NCI-H748 treated with DMSO at 0.1 percent for 48 hours (cell line): ENCODE measurements around the gene COX5A.
A peak's percentile ranks its signal among the peaks of the same experiment; 100 is the strongest.
"Not testable (repeated sequence)": the region's sequence is repeated elsewhere in the genome, so short reads cannot be mapped to it uniquely, and the experiment has no call there.

ENCODE experiments used
- DNase-seq: peaks from one replicate; lab custom pipeline; 2025; lab: John Stamatoyannopoulos, UW

Gene COX5A

DNA sequence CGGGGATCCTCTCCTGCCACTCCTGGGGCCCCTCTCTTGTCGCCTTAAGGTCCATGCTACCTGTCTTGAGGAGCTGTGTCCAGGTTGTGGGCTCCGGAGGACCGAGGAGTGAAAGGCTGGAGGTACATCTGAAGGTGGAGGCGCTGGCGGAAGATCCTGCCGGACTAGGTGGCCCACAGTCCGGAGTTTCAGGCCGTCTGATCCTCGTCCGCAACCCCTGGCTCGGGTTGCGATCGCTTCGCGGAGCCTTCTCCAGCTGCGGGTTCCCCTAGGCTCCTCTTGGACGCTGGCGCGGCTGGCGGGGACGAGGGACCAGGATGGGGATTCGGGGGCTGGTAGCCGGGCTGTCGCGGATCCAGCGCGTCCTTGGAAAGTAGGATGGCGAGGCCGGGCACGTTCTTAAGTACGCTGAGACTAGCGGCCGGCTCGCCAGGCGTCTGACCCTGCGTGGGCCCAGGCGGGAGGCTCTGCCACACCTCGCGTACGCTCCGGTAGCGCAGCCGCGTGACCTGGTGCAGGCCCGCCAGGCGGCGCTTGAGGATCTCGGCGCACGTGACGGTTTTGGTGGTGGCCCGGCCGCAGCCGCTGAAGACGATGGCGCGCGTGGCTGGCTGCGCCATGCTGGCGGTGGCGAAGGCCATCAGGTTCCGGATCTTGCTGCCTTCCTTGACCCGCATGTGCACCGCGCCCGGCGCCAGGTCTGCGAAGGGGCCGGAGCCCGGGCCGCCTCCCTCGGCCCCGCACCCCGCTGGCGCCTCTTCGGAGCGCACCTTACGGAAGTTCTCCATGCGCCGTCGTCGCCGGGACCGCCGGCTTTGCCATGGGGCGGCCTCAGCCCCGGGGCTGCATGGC lies 18.1 kb upstream of the COX5A start:
- no peak for DNase-seq

DNA sequence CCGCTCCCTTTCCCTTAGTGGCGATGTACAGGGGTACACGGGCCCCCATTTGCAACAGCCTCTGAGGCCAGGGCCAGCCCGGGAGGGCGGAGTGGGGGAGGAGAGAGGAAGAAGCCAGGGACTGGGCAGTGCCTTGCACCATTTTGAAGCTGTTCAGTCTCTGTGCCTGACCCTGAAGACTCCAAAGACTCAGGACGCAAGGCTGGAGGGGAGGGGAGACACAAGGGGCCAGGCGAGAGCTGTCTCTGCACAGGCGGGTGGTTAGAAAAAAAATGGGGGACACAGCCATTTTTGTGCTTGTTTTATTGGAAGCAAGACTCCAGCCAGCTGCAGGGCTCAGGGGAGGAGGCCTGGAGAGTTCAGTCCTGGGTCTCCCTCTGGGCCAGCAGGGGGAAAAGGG lies 17.1 kb upstream of the COX5A start:
- DNase-seq, result no peak

DNA sequence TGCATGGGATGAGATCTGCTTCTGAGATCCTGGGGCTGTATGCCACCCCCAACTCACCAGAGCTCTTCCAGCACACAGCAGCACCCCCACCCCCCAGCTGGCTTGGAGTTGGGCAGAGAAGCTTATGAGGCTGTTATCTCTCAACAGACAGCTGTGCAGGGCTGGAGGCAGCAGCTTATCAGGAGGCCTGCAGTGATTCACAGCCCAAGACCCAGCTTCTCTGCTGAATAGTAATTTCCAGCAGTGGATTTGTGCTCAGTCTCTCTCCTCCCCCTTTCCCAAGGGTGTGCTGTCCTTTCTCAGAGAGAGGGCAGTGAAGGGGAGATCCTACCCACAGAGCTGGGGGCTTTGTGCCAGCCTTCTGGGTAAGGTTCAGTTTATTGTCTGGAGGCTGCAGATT lies 16.6 kb upstream of the COX5A start:
- no peak for DNase-seq

DNA sequence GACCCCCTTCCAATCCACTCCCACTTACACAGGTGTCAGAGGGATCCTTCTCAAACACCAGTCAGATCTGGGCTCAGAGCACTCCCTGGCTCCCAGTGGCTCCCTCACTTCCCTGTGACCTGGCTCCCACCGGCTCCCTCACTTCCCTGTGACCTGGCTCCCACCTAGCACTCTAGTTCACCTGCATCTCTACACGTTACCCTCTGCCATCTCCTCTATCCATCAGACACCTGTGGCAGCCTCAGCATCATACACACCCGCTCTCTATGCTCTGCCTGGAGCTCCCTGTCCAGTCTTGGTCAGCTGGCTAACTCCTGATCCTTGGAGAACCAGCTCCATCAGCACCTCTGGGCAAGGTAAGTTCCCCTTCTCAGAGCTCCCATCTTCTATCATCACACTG lies 13.1 kb upstream of the COX5A start:
- DNase-seq, result no peak

DNA sequence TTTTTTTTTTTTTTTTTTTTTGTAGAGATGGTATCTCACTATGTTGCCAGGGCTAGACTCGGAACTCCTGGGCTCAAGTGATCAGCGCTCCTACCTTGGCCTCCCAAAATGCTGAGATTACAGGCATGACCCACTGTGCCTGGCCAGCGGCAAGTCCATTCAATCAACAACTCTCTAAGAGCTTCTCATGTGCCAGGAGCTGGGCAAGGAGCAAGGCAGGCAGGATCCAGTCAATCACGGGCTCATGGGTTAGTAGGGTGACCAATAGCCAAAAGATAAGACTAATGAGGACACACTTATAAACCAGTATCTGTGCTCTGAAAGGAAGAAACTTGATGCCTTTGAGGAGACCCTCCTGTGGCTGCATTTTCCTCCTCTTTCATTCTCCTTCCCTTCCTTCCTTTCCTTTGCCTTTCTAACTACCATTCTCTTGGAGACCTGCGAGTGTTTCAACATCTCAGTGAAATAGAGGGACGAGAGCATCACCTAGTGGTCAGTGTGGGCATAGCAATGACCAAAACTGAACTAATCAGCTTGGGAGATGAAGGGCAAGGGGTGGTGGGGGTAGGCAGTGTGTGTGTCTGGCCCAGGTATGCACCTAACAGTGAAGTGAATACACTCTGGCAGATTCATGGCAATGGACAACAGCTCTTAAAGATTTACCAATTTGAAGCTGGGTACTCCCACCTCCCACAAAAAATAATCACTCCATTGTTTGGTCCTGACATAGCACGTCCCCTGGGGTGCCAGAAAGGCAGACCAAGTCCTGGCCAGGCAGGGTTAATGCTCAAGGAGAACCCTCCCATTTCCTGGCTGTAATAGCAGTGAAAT lies 12.4 kb upstream of the COX5A start:
- DNase-seq, result peak; percentile 31

DNA sequence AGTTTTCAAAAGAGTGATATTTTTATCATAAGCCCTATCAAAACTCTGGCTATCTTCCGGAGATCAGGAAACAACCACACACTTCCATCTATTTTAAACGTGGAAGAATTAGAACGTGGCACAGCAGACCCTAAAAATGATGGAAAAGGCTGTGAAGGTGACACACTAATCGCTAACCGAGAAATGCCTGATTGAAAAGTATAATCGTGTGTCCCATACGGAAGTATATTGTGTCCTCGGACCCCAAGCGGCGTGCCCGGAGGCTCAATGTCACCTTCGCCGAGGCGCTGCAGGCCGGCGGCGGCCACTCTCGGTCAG lies 642 bp downstream of the COX5A start:
- DNase-seq, result no peak

DNA sequence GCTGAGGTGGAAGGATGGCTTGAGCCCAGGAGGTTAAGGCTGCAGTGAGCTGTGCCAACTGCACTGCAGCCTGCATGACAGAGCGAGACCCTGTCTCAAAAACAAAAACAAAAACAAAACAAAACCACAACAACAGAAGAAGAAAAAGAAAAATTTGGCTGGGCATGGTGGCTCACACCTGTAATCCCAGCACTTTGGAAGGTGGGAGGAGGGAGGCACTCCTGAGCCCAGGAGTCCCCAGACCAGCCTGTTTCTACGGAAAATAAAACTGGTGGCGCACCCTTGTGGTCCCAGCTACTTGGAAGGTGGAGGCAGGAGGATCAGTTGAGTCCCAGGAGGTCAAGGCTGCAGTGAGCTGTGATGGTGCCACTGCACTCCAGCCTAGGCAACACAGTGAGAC lies 2.7 kb downstream of the COX5A start:
- not testable (repeated sequence) for DNase-seq

DNA sequence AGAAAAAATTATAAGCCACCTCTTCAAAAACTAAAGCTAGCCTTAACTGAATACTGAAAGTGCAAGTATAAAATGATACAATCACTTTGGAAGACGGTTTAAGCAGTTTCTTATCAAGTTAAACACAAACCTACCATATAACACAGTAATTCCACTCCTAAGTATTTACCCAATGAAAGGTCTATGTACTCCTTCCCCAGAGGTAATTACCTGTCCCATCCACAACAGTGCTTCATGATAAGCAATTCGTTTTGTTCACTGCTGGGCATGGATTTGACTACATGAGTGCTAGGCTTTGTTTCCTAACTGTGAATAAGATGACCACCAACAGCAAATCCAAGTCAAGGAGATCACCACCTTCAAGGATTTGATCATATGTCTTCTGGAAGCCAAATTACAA lies 4.3 kb downstream of the COX5A start:
- no peak for DNase-seq

DNA sequence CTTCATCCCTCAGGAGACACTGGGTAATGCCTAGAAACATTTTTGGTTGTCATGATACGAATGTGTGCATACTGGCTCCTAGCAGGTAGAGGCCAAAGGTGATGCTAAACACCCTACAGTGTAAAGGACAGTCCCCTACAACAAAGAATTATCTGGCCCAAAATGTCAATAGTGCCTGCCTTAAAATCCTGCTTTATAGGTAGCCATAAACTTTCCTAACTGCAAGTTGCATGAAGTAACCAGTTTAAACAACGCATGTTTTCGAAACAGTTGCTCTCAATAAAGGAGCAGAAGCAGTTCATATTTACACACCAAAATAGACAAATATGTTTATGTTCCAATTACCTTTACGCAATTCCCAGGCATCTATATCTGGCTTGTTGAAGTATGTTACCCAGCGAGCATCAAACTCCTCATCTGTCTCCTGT lies 9.1 kb downstream of the COX5A start:
- DNase-seq, result no peak

DNA sequence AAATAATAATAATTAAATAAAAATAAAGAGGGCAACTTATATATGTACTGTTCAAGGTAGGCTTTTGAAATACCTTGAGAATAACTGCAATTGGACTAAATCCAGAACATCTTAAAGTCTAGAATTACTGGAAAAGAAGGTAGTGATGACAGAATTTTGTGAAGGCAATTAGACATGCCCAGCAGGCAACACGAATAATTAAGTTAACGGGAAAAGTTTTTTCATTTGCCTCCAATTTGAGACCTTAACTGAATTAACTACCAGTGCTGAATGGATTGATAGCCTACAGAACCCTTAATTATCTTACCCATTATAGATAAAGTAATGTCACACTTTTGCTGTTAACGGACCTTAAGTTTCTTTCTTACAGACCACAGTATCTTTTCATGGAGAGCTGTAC lies 13.3 kb downstream of the COX5A start:
- no peak for DNase-seq

DNA sequence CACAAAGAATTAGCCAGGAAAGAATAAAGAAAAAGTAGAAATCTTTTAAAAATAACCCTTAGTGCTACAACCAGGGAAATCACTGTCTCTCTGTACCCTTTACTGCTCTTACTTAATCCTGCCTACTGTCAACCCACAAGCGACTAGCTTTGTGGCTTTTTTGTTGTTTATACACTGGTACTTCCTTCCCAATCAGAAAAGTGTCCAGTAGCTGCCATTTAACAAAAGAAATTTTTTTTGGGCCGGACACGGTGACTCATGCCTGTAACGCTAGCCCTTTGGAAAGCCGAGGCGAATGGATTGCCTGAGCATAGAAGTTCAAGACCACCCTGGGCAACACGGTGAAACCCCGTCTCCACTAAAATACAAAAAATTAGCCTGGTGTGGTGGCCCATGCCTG lies 17.4 kb downstream of the COX5A start:
- DNase-seq, result no peak

DNA sequence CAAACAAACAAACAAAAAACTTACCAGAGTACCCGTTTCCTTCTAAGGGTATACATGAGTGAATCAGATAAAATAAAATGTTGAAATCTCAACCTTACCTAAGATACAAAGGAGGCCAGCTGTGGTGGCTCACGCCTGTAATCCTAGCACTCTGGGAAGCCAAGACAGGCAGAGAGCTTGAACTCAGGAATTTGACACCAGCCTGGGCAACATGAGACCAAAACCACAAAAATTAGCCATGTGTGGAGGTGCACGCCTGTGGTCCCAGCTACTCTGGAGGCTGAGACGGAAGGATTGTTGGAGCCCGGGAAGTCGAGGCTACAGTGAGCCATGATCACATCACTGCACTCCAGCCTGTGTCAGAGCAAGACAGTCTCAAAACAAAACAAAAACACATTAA lies 20.2 kb downstream of the COX5A start:
- DNase-seq, result no peak

DNA sequence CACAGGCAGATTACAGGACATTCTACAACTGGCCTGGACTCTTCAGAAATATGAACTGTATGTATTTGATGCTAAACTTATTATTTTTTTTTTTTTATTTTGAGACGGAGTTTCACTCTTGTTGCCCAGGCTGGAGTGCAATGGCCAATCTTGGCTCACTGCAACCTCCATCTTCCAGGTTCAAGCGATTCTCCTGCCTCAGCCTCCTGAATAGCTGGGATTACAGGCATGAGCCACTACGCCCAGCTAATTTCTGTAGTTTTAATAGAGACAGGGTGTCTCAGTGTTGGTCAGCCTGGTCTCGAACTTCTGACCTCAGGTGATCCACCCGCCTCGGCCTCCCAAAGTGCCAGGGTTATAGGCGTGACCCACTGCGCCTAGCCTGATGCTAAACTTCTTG lies 24.1 kb downstream of the COX5A start:
- DNase-seq, result not testable (repeated sequence)

DNA sequence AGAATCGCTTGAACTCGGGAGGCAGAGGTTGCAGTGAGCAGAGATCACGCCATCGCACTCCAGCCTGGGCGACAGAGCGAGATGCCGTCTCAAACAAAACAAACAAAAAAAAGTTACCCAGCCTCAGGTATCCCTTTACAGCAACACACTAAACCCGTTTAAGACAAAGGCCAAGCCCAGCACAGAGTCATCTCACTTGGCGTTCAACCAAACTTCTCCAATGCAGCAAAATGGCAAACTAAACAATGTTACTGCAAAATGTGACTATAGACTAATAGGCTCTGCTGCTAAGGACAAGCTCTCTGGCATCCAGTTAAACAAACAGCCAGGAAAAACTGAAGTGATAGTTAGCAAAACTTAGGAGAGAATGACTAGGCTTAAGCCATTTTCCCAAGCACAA lies 24.8 kb downstream of the COX5A start:
- DNase-seq, result no peak

DNA sequence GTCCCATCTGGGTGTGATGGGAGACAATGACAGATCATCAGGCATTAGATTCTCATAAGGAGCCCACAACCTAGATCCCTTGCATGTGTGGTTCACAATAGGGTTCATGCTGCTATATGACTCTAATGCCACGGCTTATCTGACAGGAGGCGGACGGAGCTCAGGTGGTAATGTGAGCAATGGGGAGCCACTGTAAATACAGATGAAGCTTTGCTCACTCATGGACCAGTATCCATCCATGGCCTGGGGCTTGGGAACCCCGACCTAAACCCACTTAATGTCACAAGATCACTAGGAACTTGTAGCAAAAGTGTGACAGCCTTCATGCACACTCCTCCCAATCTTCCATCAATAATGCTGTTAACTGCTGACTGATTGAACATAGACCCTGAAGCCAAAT lies 29.2 kb downstream of the COX5A start:
- DNase-seq, result no peak

DNA sequence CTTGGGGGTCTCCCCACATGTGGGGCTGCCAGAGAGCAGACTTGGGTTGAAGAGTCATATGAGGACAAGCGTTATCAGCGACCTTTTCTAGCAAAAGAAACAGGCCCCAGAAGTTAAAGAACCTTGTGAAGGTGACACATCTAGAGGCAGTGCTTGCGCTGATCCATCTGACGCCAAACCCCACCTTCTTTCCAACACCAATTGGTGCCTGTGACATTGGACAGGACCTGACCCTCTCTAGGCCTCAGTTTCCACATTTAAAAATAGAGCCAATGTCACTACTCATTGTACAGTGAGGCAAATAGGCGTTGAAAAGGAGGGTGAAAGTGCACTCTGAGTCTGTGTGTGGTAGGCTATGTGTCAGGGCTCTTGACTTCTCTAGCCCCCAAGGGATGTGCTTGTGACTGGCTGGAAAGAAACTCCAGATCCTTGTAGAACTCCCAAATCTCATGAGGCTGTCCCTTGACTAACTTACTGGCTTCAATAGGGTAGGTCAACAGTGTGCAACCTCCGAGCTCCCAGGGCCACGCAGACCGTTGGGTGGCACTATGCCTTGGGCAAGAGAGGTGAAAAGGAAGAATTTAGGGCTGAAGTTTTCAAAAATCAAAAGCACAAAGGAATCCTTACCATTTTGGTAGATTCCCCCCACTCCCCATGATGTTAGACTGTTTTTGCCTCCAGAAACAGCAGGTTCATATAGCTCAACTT lies 30.6 kb downstream of the COX5A start:
- DNase-seq, result no peak

DNA sequence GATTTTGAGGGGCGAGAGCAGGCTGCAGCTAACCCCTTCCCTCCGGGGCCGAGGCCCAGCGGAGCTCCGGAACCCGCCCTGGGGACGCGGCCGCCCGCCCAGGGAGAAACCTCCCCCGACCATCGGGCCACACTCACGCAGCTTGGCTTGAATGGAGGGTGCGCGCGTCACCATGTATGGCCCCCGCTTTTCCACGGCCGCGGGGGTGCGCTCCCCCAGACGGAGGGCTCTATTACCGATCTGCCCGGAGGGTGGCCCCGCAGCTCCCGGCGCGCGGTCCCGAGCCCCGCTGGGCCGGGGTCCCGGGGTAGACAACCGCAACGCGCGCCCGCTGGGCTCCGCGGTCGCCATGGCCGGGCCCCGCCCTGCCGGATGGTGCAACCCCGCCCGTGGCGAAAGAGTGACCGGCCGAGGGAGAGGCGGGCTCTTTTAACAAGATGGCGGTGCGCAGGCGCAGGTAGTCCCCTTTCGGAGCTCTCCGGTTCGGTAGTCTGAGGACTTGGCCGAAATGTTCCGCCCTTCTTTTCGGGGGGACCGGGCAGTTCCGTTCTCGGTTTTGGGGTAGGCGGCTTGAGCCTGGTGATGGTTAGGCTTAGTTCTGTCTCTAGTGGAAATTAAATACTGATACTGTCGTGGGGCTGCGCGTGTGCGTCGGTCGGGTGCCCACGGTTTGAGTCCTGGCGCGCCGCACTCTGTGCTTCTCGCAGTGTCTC lies 31.3 kb downstream of the COX5A start, which contains the start of gene FAM219B:
FAM219B (minus strand) TSS at position 402 of the 713 bp plus-strand sequence; CDS start at position 351, 51 bp downstream.
- DNase-seq, result peak; percentile 41

DNA sequence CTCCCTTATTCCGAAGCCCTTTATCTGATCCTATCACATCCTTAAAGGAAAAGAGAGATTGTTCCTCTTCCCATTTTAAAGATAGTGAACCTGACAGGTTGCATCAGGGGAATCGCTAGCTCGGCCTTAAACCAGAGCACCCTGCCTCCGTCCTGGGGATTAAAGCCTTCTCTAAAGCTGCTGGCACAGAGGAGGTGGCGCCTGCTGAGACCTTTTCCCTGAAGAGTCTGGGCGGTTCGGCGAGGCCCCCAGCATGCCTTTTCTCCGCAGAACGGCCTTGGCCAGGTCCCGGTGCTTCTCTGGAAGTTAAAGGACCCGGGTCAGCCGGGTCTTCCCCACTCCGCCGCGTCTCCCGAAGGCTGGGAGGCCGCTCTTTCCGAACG lies 31.8 kb downstream of the COX5A start:
- DNase-seq, result no peak

DNA sequence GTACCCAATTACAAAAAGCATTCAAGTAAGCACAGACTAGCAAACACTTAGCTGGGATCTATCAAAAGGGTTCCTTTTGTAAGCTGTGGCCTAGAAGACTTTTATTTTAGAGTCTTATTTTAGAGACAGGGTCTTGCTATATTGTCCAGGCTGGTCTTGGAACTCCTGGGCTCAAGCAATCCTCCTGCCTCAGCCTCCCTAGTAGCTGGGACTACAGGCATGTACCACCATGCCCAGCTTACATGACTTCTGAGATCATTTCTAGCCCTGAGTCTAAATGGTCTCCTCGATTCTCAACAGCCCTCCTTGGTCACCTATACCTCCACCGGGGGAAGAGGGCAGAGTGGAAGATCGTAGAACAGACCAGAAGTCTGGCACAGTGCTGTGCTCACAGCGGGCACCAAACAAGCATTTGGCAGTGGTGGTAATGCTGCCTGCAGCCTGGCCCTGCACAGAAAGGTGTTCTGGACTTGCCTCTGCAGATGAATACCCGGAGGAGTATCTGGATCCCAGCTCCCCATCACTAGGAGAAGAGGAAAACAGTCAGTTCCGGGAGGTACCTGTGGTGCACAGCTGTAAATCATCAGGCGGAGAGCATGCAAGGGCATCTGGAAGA lies 33.6 kb downstream of the COX5A start:
- DNase-seq, result no peak

DNA sequence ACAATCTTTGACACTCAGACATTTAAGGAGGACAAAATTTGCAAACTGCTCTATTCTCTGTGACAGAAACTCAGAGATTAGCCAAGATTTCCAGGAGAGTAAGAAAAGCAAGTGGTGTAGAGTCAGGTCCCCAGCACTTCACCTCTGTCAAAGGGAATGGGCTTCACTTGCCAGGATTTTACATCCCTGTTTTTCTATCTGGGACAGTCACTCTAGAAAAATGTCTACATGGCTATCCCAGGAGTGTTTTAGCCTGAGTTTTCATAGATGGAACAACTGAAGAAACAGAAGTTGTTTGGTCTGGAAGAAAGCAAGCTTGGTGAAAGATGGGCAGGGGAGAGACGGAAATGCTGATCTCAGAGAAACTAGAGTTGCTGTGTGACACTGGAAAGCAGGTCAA lies 34.2 kb downstream of the COX5A start:
- no peak for DNase-seq

DNA sequence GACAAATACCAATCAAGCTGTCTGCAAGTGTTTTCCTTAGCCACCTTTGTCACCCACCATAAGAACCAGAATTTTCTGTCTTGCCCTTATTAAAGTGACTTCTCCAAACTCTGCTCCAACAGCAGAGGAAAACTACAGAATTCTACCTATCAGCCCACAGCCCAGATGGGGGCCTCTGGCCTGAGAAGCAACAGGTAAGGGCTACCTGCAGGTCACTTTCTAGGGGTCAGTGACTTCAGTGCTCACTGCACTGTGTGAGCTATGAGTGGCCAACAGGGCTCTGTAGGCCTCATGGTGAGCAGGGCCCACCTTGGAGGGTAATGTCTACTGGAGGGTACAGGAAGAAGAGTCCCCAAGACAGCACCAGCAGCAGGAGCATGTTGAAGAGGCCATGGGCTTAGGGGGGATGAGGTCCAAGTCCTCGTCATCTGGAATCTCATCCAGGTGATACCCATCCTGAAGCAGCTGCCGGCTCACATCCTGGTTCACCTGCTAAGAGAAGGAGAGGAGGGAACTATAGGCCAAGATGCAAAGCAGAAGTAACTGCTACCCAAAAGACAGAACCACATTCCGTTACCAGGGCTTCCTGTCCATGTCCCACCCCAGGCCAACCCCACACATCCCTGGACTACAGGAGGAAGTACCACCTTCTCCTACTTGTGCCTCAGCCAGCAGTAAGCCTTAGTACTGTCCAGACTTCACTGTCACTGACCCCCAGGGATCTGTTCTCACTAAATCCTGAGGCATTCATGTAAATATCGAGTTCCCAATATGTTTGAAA lies 35.4 kb downstream of the COX5A start:
- DNase-seq, result no peak
